GM21576 (cell line): ENCODE results near the gene SLC19A1.
"Not testable (repeated sequence)": the region's sequence is repeated elsewhere in the genome, so short reads cannot be mapped to it uniquely, and the experiment has no call there.

ENCODE experiments used
- ATAC-seq: cut with Tn5 transposase; IDR thresholded peaks from one replicate; pipeline ENCODE4 v1.9.1; 2021; ENCODE audit warnings: mild to moderate bottlenecking, moderate library complexity; ENCODE audit not compliant: unreplicated experiment

SLC19A1 gene

DNA sequence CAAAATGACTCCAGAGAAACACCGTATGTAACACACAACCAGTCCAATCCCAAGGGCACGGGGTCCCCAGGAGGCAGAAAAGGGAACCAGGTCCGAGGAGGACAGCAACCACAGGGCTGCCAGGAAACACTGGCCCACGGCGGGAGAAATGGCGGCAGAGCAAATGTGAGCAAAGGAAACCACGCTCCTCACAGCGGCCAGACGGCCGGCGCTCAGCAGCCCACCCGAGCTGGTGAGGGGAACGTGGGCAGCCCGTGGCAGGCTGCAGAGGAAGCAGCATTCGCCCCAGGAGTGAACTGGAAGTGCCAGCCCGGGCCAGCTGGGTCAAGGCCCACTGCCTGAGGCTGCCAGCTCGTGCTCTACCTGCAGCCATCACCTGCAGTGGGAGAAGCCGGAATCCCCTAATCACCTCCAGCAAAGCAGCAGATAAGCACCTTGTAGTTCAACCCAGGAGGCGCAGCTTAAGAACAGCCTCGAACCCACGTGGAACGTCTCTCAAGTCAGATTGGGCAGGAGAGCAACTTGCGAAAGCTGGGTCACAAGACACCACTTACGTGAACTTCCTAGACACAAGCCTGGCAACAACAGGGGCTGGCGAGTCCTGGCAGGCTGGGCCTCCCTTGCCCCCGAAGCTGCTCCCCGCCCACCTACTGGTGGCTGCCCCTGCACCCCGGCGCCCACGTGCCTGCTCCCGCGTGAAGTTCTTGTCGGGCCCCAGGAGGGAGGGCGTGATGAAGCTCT is 6.7 kb downstream of the SLC19A1 start:
- ATAC-seq = no peak

GRCh38 chr21:45534636-45535331 is 7.5 kb downstream of the SLC19A1 start:
- ATAC-seq = no peak

GRCh38 chr21:45533846-45534635 is 8.2 kb downstream of the SLC19A1 start:
- ATAC-seq = no peak

- ATAC-seq = no peak
Observed at GRCh38 chr21:45533361-45533845, 8.8 kb downstream of the SLC19A1 start.

GRCh38 chr21:45532826-45533360 is 9.3 kb downstream of the SLC19A1 start:
- no peak for ATAC-seq

DNA sequence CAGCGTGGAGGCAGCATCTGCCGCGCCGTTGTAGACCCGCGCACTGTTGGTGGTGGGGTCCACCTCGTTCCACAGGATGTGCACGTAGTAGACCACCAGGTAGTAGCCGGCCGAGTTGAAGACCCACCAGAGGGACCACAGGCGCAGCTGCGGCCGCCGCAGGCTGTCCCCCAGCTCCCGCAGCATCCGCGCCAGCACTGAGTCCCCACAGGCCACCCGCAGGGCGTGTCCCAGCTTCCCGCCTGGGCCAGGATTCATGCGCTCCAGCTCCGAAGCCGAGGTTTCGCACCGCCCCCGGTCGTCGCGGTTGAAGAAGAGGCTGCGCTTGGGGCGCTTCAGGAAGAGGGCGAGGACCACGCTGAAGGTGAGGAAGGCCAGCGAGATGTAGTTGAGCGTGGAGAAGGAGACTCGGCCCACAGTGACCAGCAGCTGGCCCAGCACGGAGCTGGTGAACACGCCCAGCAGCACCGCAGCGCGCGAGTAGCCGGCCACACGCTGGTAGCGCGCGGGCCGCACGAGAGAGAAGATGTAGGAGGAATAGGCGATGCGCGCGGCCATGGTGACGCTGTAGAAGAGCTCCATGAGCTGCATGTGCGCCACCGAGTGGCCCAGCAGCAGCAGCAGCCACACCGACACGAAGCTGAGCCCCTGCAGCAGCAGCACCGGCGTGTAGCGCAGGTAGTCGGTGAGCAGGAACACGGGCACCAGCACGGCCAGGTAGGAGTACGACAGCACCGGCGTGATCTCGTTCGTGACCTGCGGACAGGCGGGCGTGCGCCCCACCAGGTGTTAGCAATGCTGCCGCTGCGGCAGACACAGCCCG is 10.6 kb downstream of the SLC19A1 start:
- no peak for ATAC-seq

- ATAC-seq = not testable (repeated sequence)
Observed at GRCh38 chr21:45531114-45531392, 11.2 kb downstream of the SLC19A1 start.

DNA sequence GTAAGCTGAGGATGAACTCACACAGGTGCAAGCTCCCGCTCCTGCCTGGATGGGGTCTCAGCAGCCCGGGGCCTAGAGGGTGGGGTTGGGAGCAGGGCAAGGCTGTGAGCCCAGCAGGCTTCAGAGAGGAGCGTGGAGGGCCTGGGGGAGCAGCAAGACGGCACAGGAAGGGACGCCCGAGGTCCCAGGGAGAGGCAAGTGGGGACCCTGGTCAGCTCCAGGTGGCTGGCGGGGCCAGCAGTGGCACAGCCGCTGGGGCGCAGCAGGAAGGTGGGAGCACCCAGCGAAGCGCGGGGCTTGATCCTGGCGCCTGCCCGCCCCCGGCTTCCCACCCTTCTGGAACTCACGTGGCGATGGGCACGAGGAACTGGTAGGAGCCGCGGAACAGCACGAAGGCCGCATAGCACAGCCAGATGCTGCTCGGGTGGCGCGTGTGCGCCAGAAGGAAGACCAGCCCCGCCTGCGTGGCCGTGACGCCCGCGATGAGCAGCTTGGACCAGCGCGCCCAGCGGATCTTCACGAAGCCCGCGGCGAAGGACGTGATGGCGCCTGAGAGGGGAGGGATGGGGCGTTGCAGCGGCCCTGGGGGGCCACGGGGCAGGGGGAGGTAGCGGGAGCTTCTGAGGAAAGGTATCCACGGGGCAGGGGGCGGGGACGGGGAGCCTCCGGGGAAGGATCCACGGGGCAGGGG is 11.7 kb downstream of the SLC19A1 start:
- ATAC-seq = no peak

DNA sequence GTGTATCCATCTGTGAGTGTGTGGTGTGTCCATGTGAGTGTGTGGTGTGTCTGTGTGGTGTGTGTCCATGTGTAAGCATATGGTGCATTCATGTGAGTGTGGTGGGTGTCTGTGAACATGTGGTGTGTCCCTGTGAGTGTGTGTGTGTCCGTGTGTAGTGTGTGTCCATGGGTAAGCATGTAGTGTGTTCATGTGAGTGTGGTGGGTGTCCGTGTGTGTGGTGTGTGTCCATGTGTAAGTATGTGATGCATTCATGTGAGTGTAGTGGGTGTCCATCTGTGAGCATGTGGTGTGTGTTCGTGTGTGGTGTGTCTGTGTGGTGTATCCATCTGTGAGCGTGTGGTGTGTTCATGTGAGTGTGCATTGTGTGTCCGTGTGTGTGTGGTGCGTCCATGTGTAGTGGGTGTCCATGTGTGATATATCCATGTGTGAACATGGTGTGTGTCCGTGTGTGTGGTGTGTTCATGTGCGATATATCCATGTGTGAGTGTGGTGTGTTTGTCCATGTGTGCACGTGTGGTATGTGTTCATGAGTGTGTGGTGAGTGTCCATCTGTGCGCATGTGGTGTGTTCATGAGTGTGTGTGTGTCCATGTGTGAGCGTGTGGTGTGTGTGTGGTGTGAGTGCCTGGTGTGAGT is 12.3 kb downstream of the SLC19A1 start:
- no peak for ATAC-seq

GRCh38 chr21:45528981-45529784 is 13.1 kb downstream of the SLC19A1 start:
- no peak for ATAC-seq

DNA sequence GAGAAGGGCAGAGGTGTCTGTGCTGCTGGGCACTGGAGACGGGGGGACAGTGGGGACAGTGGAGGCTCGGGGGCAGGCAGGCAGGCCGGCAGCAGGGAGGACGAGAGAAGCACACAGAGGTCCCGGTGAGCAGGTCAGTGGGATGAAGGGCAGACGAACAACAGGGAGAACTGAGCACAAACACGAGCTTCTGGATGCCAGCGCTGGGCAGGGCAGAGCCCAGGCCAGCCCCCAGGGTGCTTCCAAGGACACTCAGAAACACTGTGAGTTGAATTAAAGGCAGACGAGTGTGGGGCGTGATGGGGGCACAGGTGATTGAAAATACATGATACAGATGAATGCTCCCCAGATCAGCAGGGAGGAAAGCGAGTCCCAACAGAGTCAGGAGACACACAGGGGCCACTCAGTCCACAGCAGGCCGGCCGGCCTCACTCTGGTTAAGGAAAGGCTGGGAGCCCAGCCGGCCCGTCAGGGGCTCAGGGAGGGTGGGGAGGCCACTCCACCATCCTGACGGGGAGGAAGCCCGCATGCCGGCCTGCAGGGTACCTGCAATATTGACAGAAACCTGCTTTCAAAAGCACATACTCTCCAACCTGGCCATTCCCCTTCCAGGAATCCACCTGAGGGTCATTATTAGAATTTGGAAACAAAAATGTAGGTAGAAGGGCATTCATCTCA is 14.1 kb downstream of the SLC19A1 start:
- no peak for ATAC-seq

DNA sequence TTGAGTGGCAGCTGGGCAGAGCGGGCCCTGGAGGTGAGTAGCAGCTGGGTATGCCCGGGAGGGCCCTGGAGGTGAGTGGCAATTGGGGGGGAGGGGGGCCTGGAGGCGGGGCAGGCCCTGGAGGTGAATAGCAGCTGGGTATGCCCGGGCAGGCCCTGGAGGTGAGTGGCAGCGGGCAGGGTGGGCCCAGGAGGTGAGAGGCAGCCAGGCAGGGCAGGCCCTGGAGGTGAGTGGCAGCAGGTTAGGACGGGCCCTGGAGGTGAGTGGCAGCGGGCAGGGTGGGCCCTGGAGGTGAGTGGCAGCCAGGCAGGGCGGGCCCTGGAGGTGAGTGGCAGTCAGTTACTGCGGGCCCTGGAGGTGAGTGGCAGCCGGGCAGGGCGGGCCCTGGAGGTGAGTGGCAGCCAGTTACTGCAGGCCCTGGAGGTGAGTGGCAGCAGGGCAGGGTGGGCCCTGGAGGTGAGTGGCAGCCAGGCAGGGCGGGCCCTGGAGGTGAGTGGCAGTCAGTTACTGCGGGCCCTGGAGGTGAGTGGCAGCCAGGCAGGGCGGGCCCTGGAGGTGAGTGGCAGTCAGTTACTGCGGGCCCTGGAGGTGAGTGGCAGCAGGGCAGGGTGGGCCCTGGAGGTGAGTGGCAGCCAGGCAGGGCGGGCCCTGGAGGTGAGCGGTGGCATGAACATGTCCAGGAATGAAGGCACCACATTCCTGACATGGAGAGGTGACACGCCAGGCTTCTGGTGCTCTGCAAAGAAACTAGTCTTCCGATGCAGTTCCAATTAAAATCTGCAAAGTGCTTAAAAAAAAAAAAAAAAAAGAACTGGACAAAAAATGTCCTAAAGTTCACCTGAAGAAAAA is 14.9 kb downstream of the SLC19A1 start:
- not testable (repeated sequence) for ATAC-seq

DNA sequence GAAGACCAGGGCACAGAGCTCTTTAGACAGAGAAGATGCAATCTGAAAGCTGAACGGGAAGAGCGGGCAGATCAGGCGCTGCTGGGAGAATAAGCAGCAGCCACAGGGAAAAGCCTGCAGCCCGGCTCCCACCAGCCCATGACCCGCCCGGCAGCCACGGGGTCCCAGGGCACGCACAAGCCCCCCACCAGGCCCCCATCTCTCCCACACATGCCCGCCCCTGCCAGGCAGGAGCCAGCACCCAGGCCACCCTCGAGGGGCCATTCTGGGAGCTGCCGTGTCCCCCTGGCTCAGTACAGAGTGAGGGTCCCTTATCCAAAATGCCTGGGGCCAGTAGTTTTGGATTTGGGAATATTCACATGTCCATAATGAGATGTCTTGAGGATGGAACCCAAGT is 16.3 kb downstream of the SLC19A1 start:
- no peak for ATAC-seq

GRCh38 chr21:45525153-45525909 is 16.9 kb downstream of the SLC19A1 start:
- no peak for ATAC-seq

GRCh38 chr21:45524756-45525152 is 17.5 kb downstream of the SLC19A1 start:
- no peak for ATAC-seq

DNA sequence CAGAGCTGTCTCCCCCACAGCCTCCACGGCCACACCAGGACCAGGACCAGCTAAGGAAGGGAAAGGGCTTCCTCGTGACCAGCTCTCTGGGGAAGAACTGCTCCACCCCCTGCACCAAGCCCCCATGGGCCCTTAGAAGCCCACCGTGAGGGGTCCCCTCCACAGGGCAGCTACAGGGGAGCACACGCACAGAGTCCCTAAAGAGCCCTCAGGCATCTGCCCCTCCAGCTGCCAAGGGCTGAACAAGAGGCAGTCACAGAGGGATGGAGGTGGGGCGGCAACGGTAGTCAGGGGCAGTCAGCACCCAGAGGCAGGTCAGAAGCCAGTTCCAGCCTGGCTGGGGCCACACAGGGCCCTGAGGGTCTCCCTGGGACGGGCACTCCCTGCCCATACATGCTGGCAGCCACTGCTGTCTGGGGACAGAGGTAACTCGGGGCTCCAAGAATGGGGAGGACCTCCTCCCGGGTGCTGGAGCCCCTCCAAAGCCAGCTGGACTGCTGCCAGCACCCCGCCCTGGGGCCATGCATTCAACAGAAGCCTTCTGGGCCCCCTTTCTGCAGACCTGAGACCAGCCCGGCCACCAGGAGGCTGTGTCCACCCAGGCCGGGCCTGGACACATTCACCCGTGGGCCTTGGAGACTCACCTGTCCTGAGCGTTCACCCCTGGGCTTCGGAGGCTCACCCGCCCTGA is 18.7 kb downstream of the SLC19A1 start:
- no peak for ATAC-seq
